HG03432 (cell line): ENCODE measurements around the gene DLST.

Source experiments
- ATAC-seq: cut with Tn5 transposase; IDR thresholded peaks from one replicate; pipeline ENCODE4 v1.9.1; 2021; ENCODE audit warnings: mild to moderate bottlenecking, moderate library complexity; ENCODE audit not compliant: unreplicated experiment

DLST gene

DNA sequence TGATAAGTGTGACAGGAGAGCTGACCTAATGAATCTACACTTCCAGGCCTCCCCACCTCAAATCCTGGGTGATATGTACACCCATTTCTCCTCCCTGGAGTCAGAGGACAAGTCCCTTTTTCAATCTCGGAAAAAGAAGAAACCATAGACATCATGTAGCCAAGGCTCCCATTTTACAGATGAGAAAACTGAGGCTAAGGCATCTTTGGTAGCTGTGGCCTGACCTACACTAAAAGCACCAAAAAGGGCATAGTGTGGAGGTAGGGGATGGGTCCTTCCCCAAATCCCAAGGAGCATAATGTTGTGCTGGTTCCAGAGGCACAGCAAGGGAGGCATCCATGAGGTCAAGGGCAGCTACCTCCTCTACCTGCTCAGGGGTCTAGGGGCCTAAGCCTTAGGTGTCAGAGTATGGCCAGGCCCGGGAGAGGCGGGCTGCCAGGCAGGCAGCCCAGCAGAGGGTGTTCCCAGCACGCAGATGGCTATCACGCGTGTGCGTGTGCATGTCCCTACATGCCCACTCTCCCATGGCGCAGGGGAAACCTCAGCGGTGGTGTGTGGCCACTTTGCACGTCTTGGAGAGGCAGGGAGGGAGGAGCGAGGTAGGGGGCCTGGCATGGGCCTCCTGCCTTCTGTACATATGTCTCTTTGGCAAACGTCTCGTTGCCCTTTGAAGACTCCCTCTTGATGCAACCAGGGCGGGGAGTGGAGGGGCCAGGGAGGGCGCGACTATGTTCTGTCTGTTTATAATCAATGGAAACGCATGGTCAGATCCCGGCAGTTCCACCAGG is 71.2 kb downstream of the DLST start:
- ATAC-seq: no peak
